ENCODE data around the gene FXYD6.

DNA sequence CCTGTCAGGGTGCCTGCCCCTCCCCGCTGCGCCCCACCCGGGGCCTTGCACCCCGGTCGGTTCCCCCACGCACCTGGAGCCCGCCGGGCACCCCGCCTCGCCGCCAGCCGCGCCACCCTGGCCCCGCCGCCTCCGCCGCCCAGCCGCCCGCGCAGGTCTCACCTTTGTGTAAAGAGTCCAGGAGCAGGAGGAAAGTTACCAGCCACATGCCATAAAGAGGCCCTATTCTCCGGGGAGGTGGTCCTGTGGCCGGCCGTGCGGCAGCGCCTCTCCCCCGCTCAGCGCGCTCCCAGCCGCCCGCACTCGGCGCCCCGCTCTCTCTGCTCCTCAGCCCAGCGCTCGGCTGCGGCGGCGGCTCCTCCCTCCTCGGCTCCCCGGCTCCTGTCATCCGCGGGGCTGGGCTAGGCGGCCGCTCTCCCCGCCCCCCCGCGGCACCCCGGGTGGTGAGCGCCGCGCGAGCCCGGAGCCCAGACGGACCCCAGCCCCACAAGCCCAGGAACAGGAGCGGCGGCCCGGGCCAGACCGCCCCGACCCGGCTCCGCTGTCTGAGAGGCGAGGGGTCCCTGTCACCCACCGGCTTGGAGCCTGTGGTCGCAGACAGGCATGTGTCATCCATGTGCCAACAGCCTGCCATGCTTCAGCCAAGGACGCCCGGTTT, 79.5 kb downstream of the FXYD6 start, which contains the start of gene DSCAML1:
- no peak for TF ChIP-seq EZH2phosphoT487 (IDR thresholded peaks at IDR 0.05; ENCODE audit: borderline replicate concordance, low read depth, low read length)
- TF ChIP-seq, protein P1, sequence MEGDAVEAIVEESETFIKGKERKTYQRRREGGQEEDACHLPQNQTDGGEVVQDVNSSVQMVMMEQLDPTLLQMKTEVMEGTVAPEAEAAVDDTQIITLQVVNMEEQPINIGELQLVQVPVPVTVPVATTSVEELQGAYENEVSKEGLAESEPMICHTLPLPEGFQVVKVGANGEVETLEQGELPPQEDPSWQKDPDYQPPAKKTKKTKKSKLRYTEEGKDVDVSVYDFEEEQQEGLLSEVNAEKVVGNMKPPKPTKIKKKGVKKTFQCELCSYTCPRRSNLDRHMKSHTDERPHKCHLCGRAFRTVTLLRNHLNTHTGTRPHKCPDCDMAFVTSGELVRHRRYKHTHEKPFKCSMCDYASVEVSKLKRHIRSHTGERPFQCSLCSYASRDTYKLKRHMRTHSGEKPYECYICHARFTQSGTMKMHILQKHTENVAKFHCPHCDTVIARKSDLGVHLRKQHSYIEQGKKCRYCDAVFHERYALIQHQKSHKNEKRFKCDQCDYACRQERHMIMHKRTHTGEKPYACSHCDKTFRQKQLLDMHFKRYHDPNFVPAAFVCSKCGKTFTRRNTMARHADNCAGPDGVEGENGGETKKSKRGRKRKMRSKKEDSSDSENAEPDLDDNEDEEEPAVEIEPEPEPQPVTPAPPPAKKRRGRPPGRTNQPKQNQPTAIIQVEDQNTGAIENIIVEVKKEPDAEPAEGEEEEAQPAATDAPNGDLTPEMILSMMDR (conservative IDR thresholded peaks at IDR 0.05; ENCODE audit: low read length): no peak

Data from OCI-LY7 (cell line).